ENCODE data around the gene TRMT1. TPM values are rescaled to one million over a fixed set of nuclear protein-coding genes. Genes with fewer than 3 reads are reported as not detected.

The TRMT1 gene
- total and polyA plus RNA-seq, 4 donors: 14.4 to 48.2 (median 43.8) TPM

DNA sequence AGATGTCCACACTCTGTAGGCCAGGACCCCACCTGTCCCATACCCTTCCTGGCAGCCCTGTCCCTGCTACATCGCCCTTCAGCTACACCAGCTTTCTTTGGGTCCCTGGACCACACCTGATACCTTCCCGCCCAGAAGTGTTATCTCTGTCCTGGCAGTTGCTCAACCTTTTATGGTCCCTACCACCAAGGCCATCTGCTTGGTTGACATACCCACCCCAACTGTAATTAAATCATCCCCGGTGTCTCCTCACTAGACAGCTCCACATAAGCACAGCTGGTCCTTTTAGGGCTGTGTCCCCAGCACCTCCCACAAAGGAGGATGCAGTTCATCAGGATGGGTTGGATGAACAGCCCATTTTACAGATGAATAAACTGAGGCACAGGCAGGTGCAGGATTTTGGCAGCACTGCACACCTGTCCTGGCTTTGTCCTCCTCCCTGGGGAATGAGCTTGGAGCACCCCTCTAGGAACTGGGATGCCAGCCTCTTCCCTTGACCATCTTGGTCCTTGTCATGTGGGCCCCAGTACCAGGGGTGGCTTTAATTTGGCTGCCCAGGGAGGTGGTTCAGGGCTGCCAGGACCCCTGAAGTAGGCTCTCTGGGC, 14.4 kb upstream of the TRMT1 start:
- no peak for DNase-seq
- Histone ChIP-seq H3K9ac (ENCODE audit: insufficient read depth in 1 of 2, low read length in 2 of 2) (no peak overlapping the region), H3K27me3 (ENCODE audit: control insufficient read depth in 3 of 3, insufficient read depth in 3 of 3, low read length in 2 of 3) (no peaks in the 10 kb centered on the region), H3K9me3 (ENCODE audit: control insufficient read depth in 4 of 4, insufficient read depth in 3 of 4, low read length in 3 of 4) (no peaks in the 10 kb centered on the region), H3K27ac (ENCODE audit: low read depth in 1 of 2, low read length in 1 of 2) (no peak overlapping the region), H3K36me3 (ENCODE audit: control insufficient read depth in 4 of 4, insufficient read depth in 4 of 4, low read length in 4 of 4) (peaks cover 0 to 14% (median 2%) of the 10 kb centered on the region in 4 donors), H3K4me1 (ENCODE audit: control insufficient read depth in 5 of 5, insufficient read depth in 5 of 5, low read length in 5 of 5) (peaks cover 0 to 18% (median 0%) of the 10 kb centered on the region in 5 donors), H3K4me3 (no peak overlapping the region)
- WGBS, 2 donors: 96% methylated on average over 3 of the region's 3 CpGs
- ATAC-seq (ENCODE audit: insufficient read depth, low FRiP score): no peak
- TF ChIP-seq, protein P1, sequence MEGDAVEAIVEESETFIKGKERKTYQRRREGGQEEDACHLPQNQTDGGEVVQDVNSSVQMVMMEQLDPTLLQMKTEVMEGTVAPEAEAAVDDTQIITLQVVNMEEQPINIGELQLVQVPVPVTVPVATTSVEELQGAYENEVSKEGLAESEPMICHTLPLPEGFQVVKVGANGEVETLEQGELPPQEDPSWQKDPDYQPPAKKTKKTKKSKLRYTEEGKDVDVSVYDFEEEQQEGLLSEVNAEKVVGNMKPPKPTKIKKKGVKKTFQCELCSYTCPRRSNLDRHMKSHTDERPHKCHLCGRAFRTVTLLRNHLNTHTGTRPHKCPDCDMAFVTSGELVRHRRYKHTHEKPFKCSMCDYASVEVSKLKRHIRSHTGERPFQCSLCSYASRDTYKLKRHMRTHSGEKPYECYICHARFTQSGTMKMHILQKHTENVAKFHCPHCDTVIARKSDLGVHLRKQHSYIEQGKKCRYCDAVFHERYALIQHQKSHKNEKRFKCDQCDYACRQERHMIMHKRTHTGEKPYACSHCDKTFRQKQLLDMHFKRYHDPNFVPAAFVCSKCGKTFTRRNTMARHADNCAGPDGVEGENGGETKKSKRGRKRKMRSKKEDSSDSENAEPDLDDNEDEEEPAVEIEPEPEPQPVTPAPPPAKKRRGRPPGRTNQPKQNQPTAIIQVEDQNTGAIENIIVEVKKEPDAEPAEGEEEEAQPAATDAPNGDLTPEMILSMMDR (IDR thresholded peaks at IDR 0.05; ENCODE audit: control extremely low read depth, extremely low read depth): no peak

DNA sequence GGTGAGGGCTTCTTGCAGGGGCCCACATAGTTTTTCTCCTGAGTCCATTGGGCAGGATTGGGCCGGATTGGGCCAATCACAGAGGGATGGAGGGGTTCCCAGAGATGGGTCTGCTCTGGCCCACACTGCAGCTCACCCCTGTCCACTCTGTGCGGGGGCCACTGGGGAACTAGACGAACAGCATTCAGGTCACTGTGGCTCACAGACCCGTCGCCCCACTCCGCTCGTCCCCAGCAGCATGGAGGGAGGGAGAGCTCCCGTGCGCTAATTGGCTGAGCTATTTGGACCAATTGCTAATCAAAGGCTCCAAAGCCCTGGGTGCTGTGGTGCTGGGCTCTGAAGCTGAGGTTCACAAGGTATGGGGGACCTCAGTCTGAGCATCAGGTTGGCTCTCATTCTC, 12.8 kb upstream of the TRMT1 start:
- Histone ChIP-seq H3K27ac (ENCODE audit: low read depth in 1 of 2, low read length in 1 of 2) (no peak overlapping the region), H3K9ac (ENCODE audit: insufficient read depth in 1 of 2, low read length in 2 of 2) (no peak overlapping the region), H3K4me3 (no peak overlapping the region), H3K36me3 (ENCODE audit: control insufficient read depth in 4 of 4, insufficient read depth in 4 of 4, low read length in 4 of 4) (peaks cover 0 to 6% (median 0%) of the 10 kb centered on the region in 4 donors), H3K9me3 (ENCODE audit: control insufficient read depth in 4 of 4, insufficient read depth in 3 of 4, low read length in 3 of 4) (no peaks in the 10 kb centered on the region), H3K27me3 (ENCODE audit: control insufficient read depth in 3 of 3, insufficient read depth in 3 of 3, low read length in 2 of 3) (no peaks in the 10 kb centered on the region), H3K4me1 (ENCODE audit: control insufficient read depth in 5 of 5, insufficient read depth in 5 of 5, low read length in 5 of 5) (peaks cover 0 to 7% (median 0%) of the 10 kb centered on the region in 5 donors)
- no peak for DNase-seq
- TF ChIP-seq, protein P1 (IDR thresholded peaks at IDR 0.05; ENCODE audit: control extremely low read depth, extremely low read depth): no peak
- no peak for ATAC-seq (ENCODE audit: insufficient read depth, low FRiP score)
- WGBS, 2 donors: 93 to 95% methylated on average over 9 of the region's 9 CpGs

DNA sequence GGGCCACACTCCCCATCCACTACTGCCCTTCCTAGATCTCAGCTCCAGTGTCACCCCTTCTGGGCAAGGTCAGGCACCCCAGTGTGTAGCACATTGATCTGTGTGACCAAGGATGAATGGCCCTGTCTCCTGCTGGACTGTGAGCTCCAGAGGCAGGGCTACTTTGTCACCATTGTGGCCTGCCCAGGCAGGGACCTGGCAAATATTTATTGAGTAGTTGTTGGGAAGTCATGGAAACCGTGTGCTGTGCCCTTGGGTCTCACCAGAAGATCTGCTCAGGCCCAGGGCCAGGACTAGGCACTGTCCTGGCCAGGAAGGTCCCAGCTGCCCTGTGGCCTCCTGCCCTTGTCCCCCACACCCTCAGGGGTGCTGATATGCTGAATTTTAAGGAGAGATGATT, 12.0 kb upstream of the TRMT1 start:
- TF ChIP-seq, protein P1 (IDR thresholded peaks at IDR 0.05; ENCODE audit: control extremely low read depth, extremely low read depth): no peak
- peaks cover 0 to 6% (median 0%) of the 10 kb centered on the region in 4 donors for H3K36me3 ChIP-seq (ENCODE audit: control insufficient read depth in 4 of 4, insufficient read depth in 4 of 4, low read length in 4 of 4)
- no peak overlapping the region for H3K4me3 ChIP-seq
- DNase-seq (no peak), ATAC-seq (ENCODE audit: insufficient read depth, low FRiP score) (no peak)
- H3K9ac ChIP-seq (ENCODE audit: insufficient read depth in 1 of 2, low read length in 2 of 2): no peak overlapping the region
- H3K27ac ChIP-seq (ENCODE audit: low read depth in 1 of 2, low read length in 1 of 2): no peak overlapping the region
- H3K4me1 ChIP-seq (ENCODE audit: control insufficient read depth in 5 of 5, insufficient read depth in 5 of 5, low read length in 5 of 5): peaks cover 0 to 4% (median 0%) of the 10 kb centered on the region in 5 donors
- H3K27me3 ChIP-seq (ENCODE audit: control insufficient read depth in 3 of 3, insufficient read depth in 3 of 3, low read length in 2 of 3): no peaks in the 10 kb centered on the region
- 53 to 79% methylated on average over 1 of the region's 1 CpG for WGBS, 2 donors
- no peaks in the 10 kb centered on the region for H3K9me3 ChIP-seq (ENCODE audit: control insufficient read depth in 4 of 4, insufficient read depth in 3 of 4, low read length in 3 of 4)
